Activated T-helper 17 cell treated with anti-CD3 and anti-CD28 coated beads, Interleukin-2, amount 50 U/mL, for 72 hours (primary cell): Measurements from ENCODE around the gene PRKCZ. TPM values are rescaled to one million over a fixed set of nuclear protein-coding genes. Genes with fewer than 3 reads are reported as not detected.

ENCODE experiments used
- ATAC-seq: fragments of 150-1000 bp; cut with Tn5 transposase; replicated peaks from 2 replicates; pipeline ENCODE4 v1.10.0; 2021; ENCODE audit warnings: mild to moderate bottlenecking, moderate library complexity
- H3K27ac Mint-ChIP-seq: one replicate; pipeline ENCODE4 v1.8.0; 2022; ENCODE audit warnings: mixed read lengths
- H3K27me3 Mint-ChIP-seq: one replicate; pipeline ENCODE4 v1.8.0; 2022; ENCODE audit warnings: mixed read lengths
- H3K36me3 Mint-ChIP-seq: one replicate; pipeline ENCODE4 v1.8.0; 2022; ENCODE audit warnings: low read depth, mild to moderate bottlenecking, mixed read lengths
- H3K4me1 Mint-ChIP-seq: one replicate; pipeline ENCODE4 v1.8.0; 2022; ENCODE audit warnings: mixed read lengths
- H3K4me3 Mint-ChIP-seq: one replicate; pipeline ENCODE4 v1.8.0; 2022; ENCODE audit warnings: mild to moderate bottlenecking, mixed read lengths
- H3K9me3 Mint-ChIP-seq: one replicate; pipeline ENCODE4 v1.8.0; 2022; ENCODE audit warnings: mixed read lengths
- total RNA-seq, 2 donors: library from RNA; stranded (reverse); gene quantifications; one replicate each; pipeline ENCODE4 v1.2.3, GENCODE V29; 2022

The PRKCZ gene
- total RNA-seq, 2 donors from 2014 or later = 12.2 to 24.7 TPM

DNA sequence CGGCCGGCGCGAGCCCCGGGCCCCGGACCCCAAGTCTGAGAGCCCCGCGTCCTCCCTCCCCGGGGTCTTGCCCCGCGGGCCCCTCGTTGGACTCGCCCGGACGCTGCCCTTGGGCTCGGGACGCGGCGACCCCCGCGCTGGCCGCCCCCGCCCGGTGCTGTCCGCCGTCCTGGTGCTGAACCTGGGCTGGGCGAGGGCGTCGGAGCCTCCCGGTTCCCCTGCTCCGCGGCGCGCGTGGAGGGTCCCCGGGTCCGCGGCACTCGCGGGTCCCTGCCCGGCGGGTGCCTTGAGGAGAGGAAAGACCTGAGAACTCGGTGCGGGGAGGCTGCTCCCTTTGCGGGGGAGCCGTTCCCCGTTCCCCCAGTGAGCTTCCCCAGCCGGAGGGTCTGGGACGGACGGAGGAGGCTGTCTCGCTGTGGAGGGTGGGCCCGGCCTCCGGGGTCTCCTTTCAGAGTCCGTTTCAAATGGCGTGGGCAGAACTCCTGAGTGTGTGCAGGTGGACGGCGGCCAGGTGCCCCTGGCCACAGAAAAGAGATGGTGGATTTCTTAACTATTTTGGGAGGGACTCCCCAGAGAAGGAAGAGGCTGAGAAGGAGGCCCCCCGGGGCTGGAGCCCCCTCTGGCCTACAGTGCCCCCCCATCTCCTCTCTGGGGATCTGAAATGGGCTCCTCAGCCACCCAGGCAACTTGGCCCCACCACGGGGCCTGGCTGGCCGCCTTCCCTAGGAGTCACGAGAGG is 30.5 kb upstream of the PRKCZ start:
- Mint-ChIP-seq H3K4me1 (no peaks in the 10 kb centered on the region), H3K4me3 (no peak overlapping the region), H3K27me3 (peaks cover 40% of the 10 kb centered on the region), H3K9me3 (no peaks in the 10 kb centered on the region), H3K27ac (no peak overlapping the region), H3K36me3 (no peaks in the 10 kb centered on the region)
- no peak for ATAC-seq

GRCh38 chr1:2020310-2020655 is 29.9 kb upstream of the PRKCZ start:
- ATAC-seq = no peak
- Mint-ChIP-seq H3K27ac (no peak overlapping the region), H3K27me3 (peaks cover 38% of the 10 kb centered on the region), H3K36me3 (no peaks in the 10 kb centered on the region), H3K9me3 (no peaks in the 10 kb centered on the region), H3K4me1 (no peaks in the 10 kb centered on the region), H3K4me3 (no peak overlapping the region)

- no peaks in the 10 kb centered on the region for H3K4me1 Mint-ChIP-seq
Measured at GRCh38 chr1:2021550-2021949, 28.7 kb upstream of the PRKCZ start.

DNA sequence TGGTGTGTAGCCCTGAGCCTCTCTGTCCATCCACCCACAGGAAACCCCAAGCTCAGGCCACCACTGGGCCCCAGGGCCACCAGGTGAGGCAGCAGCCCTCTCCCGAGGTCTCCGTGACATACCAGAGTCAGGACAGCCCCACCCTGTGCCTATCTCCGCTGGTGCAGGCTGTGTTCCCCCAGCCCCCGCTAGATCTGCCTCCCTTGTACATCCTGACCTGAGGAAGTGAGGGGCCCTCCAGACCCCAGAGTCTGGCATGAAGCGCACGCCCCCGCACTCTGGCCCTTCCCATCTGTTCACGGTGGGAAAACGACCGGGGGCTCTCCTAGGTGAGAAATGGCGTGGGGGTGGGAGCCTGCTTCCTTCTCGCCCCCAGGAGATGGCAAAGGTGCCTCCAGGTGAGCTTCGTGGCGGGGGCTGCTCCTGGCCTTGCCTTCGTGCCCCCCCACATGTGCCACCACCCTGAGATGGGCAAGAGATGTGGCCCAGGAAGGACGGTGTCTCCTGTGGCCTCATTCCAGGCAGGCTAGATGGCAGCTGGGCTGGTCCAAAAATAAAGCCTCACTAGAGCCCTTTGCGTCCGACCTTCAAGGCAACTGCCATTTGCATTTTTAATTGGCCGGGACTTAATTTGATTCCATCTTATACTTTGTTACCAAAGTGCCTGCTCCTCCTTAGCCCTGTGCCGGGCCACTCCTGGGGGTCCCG is 28.0 kb upstream of the PRKCZ start:
- H3K4me1 Mint-ChIP-seq = no peaks in the 10 kb centered on the region
- peaks cover 24% of the 10 kb centered on the region for H3K27me3 Mint-ChIP-seq
- ATAC-seq = no peak
- H3K27ac Mint-ChIP-seq = no peak overlapping the region
- H3K36me3 Mint-ChIP-seq = no peaks in the 10 kb centered on the region
- no peak overlapping the region for H3K4me3 Mint-ChIP-seq
- no peaks in the 10 kb centered on the region for H3K9me3 Mint-ChIP-seq

More at GRCh38 chr1:2021550-2021949, 28.7 kb upstream of the PRKCZ start:
- H3K36me3 Mint-ChIP-seq = no peaks in the 10 kb centered on the region
- ATAC-seq = no peak
- H3K9me3 Mint-ChIP-seq = no peaks in the 10 kb centered on the region
- H3K27me3 Mint-ChIP-seq = peaks cover 31% of the 10 kb centered on the region
- H3K27ac Mint-ChIP-seq = no peak overlapping the region
- no peak overlapping the region for H3K4me3 Mint-ChIP-seq

DNA sequence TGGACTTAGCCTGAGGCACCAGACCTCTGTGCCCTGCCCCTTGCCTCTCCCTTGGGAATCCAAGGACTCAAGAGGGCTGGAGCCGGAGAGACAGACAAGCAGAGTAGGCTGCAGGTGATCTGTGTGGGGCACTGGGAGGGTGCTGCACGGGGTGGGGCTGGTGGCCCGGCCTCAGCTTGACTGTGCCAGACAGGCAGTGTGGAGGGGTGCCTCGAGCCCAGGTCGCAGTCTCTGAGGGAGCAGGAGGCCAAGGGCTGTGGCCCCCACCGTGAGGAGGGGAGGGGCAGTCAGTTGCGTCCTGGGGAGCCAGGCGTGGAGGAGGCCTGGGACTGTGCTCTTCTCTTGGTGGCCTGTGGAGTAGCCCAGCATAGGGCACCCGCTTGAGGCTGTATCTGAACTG is 27.0 kb upstream of the PRKCZ start:
- H3K4me3 Mint-ChIP-seq = no peak overlapping the region
- no peaks in the 10 kb centered on the region for H3K36me3 Mint-ChIP-seq
- no peaks in the 10 kb centered on the region for H3K4me1 Mint-ChIP-seq
- H3K27ac Mint-ChIP-seq = no peak overlapping the region
- no peaks in the 10 kb centered on the region for H3K9me3 Mint-ChIP-seq
- ATAC-seq = no peak
- H3K27me3 Mint-ChIP-seq = peaks cover 17% of the 10 kb centered on the region

- H3K27me3 Mint-ChIP-seq = peaks cover 13% of the 10 kb centered on the region
- H3K27ac Mint-ChIP-seq = no peak overlapping the region
- no peaks in the 10 kb centered on the region for H3K36me3 Mint-ChIP-seq
- no peak overlapping the region for H3K4me3 Mint-ChIP-seq
- H3K9me3 Mint-ChIP-seq = no peaks in the 10 kb centered on the region
- ATAC-seq = no peak
- no peaks in the 10 kb centered on the region for H3K4me1 Mint-ChIP-seq
Measured at GRCh38 chr1:2024451-2024850, 25.8 kb upstream of the PRKCZ start.

DNA sequence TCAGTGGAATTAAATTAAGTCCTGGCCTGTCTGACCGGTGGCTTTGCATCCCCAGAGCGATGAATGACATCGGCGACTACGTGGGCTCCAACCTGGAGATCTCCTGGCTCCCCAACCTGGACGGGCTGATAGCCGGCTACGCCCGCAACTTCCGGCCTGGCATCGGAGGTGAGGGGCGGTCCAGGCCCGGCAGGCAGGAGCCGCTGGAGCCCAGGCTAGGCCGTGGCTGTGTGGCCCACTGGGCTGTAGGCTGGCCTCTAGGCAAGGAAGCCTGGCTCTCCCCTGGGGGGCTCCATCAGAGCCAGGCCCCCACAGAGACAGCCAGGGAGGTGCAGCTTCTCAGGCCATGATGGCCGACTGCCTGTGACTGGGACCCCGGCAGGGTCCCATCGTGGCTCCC is 25.3 kb upstream of the PRKCZ start:
- Mint-ChIP-seq H3K27ac (no peak overlapping the region), H3K9me3 (no peaks in the 10 kb centered on the region), H3K36me3 (no peaks in the 10 kb centered on the region), H3K4me1 (no peaks in the 10 kb centered on the region), H3K27me3 (peaks cover 13% of the 10 kb centered on the region), H3K4me3 (no peak overlapping the region)
- ATAC-seq = no peak

DNA sequence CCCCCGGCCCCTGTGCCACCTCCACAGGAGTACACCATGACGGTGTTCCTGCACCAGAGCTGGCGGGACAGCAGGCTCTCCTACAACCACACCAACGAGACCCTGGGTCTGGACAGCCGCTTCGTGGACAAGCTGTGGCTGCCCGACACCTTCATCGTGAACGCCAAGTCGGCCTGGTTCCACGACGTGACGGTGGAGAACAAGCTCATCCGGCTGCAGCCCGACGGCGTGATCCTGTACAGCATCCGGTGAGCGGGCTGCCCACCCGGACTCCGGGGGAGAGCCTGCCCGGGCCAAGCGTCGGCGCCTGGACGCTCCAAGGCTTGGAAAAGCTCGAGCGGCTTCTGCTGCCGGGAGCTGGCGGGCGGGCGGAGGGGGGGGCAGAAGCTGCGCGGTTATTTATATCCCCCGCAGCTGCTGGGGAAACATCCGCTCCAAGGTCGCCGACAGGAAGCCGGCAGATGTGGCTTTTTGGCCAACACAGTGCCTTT is 24.7 kb upstream of the PRKCZ start:
- ATAC-seq = no peak
- H3K27ac Mint-ChIP-seq = no peak overlapping the region
- peaks cover 13% of the 10 kb centered on the region for H3K27me3 Mint-ChIP-seq
- H3K9me3 Mint-ChIP-seq = no peaks in the 10 kb centered on the region
- H3K36me3 Mint-ChIP-seq = no peaks in the 10 kb centered on the region
- no peak overlapping the region for H3K4me3 Mint-ChIP-seq
- H3K4me1 Mint-ChIP-seq = no peaks in the 10 kb centered on the region

- Mint-ChIP-seq H3K4me3 (no peak overlapping the region), H3K36me3 (no peaks in the 10 kb centered on the region), H3K4me1 (no peaks in the 10 kb centered on the region), H3K9me3 (no peaks in the 10 kb centered on the region), H3K27ac (no peak overlapping the region), H3K27me3 (peaks cover 4% of the 10 kb centered on the region)
- no peak for ATAC-seq
Measured at GRCh38 chr1:2027961-2028583, 22.1 kb upstream of the PRKCZ start.

GRCh38 chr1:2028870-2029560 is 21.2 kb upstream of the PRKCZ start:
- no peaks in the 10 kb centered on the region for H3K9me3 Mint-ChIP-seq
- H3K4me1 Mint-ChIP-seq = no peaks in the 10 kb centered on the region
- H3K27me3 Mint-ChIP-seq = peaks cover under 1% of the 10 kb centered on the region
- no peak overlapping the region for H3K27ac Mint-ChIP-seq
- H3K4me3 Mint-ChIP-seq = no peak overlapping the region
- no peak for ATAC-seq
- no peaks in the 10 kb centered on the region for H3K36me3 Mint-ChIP-seq

- Mint-ChIP-seq H3K36me3 (no peaks in the 10 kb centered on the region), H3K27ac (no peak overlapping the region), H3K9me3 (no peaks in the 10 kb centered on the region), H3K4me1 (no peaks in the 10 kb centered on the region), H3K27me3 (no peaks in the 10 kb centered on the region), H3K4me3 (no peak overlapping the region)
- ATAC-seq = no peak
Measured at GRCh38 chr1:2029561-2029960, 20.6 kb upstream of the PRKCZ start.

- Mint-ChIP-seq H3K9me3 (no peaks in the 10 kb centered on the region), H3K4me1 (no peaks in the 10 kb centered on the region), H3K36me3 (no peaks in the 10 kb centered on the region), H3K27ac (no peak overlapping the region), H3K4me3 (no peak overlapping the region), H3K27me3 (no peaks in the 10 kb centered on the region)
- ATAC-seq = no peak
Measured at GRCh38 chr1:2030076-2030871, 19.9 kb upstream of the PRKCZ start.

DNA sequence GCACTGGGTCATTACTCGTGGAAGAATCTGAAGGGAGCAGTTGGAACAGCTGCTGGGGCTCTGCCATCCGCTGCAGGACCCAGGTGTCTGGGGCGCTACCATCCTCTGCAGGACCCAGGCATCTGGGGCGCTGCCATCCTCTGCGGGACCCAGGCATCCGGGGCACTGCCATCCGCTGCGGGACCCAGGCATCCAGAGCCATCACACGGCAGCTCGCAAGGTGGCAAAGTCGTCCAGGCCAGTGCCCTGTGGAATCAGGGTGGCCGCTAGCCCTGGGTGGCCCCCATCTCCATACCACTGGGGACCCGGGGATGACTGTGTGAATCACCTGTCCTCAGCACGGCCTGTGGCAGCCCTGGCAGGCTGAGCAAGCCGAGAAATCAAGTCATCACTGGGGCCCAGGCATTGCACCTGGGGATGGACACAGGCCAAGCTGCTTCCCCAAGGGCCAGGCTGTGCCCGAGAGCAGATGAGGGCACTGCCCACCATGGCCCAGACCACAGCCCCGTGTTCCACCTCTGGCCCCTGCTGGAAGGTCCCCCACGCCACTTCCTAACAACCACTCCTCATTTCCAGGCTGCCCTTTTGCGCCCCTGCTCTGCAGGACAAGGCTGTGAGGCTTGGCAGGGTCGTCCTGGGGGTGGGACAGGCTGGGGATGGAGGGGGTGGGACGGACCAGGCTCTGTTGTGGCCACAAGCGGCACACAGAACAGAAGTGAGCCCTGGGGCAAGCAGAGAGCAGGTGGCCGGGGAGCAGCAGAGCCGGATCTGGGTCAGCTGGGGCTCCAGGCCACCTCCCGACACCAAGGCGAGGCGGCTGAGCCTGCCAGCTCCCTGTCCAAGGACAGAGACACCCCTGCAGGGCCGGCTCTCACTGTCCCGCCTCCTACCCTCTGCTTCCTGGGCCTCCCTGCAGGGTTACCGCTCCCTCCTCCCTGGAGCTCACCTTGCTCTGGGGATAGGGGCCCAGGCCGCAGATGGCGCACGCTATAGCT is 18.4 kb upstream of the PRKCZ start:
- Mint-ChIP-seq H3K9me3 (no peaks in the 10 kb centered on the region), H3K4me3 (no peak overlapping the region), H3K4me1 (no peaks in the 10 kb centered on the region), H3K36me3 (no peaks in the 10 kb centered on the region), H3K27ac (no peak overlapping the region), H3K27me3 (no peaks in the 10 kb centered on the region)
- ATAC-seq = no peak
